ENCODE results near the gene OLIG3. TPM values are rescaled to one million over a fixed set of nuclear protein-coding genes. Genes with fewer than 3 reads are reported as not detected.

The OLIG3 gene
- total and polyA plus RNA-seq, 2 of the 13 experiments (the other 11 are each of a cell fraction or from before 2014, with no cell fraction given): not detected

DNA sequence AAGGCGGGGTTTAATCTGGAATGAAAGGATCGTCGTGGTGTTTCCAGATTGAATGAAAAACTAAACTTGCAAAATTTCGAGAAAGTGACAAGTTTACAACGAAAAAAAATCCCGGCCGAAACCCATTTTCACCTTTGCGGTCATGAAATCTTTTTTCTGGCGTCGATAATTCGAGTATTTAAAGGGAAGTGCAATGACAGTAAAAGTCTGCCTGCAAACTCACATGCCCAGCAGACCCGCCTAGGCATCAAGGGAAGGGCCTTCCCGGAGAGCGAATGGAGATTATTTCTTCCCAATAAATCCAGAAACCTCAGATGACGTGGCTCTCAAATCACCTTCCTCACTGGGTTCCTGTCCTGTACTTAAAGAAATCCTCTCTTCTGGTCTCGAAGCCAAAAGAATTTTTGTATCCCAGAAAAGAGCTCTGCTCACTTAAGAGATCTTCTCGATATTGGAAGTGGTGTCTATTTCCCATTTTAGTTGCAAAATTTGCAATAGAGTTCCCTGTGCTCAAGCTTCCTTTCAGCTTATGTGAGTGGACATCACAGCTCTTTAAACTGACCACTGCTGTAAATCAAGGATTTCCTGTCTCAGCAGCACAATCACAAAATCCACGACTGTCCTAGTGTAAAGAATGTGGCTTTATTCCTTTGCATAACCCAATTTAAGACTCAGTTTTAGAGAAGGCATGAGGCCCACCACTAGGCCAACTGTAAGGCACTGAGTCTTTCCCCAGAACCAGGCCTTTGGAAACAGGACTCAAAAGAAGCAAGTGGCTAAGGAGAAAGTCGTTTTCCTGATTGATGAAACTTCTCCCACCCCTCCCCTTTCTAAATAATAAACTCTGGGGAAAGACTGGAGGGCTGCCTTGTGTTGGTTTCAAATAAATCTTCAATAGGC, 3.9 kb downstream of the OLIG3 start:
- in situ Hi-C loops (cut with HindIII; ENCODE audit: extremely low pct_ligation_motif_present, low pct_unique_long_range_greater_than_20kb): no loop called here
- WGBS (ENCODE audit: low lambda C conversion rate): 46% methylated on average over 19 of the region's 19 CpGs
- BruUV-seq (replicated peaks): no TSS peak

More for the DNA sequence above, 3.9 kb downstream of the OLIG3 start:
- DNase-seq (ENCODE audit: low spot score): no peak
- ATAC-seq: no peak
- Histone ChIP-seq H3K27ac (ENCODE audit: extremely low read length, insufficient read depth, low read length) (no peak overlapping the region), H3K4me2 (ENCODE audit: low read depth, low read length) (no peak overlapping the region), H3K27me3 (ENCODE audit: control insufficient read depth in 1 of 2, insufficient read depth in 2 of 2, low read length in 2 of 2) (peaks cover 7 to 72% of the 10 kb centered on the region in 2 experiments; a peak in 4 of 5 replicates), H3K4me3 (replicated peaks in 1 of 3; ENCODE audit: insufficient read depth in 1 of 3, low read depth in 2 of 3, low read length in 3 of 3) (no peak overlapping the region), H3K9ac (ENCODE audit: insufficient read depth, low read depth, low read length) (no peak overlapping the region), H2AFZ (ENCODE audit: low read length) (no peak overlapping the region), H3K9me3 (ENCODE audit: low read length) (no peaks in the 10 kb centered on the region), H4K20me1 (ENCODE audit: insufficient read depth, low read length) (no peaks in the 10 kb centered on the region), H3K4me1 (ENCODE audit: insufficient read depth, low read length) (no peaks in the 10 kb centered on the region), H3K36me3 (replicated peaks in 1 of 2; ENCODE audit: control insufficient read depth in 1 of 2, insufficient read depth in 2 of 2, low read length in 2 of 2) (no peaks in the 10 kb centered on the region), H3K79me2 (ENCODE audit: insufficient read depth, low read length) (no peaks in the 10 kb centered on the region)
- ChIA-PET POLR2A (no interaction called here), CTCF (ENCODE audit: low intra/inter-chr PET ratio, low total read pairs) (no interaction called here)
- intact Hi-C loops (cut with micrococcal nuclease; ENCODE audit: unreplicated experiment): no loop called here
- TF ChIP-seq, protein P1, sequence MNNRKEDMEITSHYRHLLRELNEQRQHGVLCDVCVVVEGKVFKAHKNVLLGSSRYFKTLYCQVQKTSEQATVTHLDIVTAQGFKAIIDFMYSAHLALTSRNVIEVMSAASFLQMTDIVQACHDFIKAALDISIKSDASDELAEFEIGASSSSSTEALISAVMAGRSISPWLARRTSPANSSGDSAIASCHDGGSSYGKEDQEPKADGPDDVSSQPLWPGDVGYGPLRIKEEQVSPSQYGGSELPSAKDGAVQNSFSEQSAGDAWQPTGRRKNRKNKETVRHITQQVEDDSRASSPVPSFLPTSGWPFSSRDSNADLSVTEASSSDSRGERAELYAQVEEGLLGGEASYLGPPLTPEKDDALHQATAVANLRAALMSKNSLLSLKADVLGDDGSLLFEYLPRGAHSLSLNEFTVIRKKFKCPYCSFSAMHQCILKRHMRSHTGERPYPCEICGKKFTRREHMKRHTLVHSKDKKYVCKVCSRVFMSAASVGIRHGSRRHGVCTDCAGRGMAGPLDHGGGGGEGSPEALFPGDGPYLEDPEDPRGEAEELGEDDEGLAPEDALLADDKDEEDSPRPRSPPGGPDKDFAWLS (CRISPR knock-in tag; IDR thresholded peaks at IDR 0.05; ENCODE audit: borderline replicate concordance): no peak
- TF ChIP-seq FOXM1 (CRISPR knock-in tag; IDR thresholded peaks at IDR 0.05) (no peak), ZMYM4 (CRISPR knock-in tag; IDR thresholded peaks at IDR 0.05) (no peak), ZNF30 (CRISPR knock-in tag; IDR thresholded peaks at IDR 0.05) (no peak), ZFP36L2 (CRISPR knock-in tag; IDR thresholded peaks at IDR 0.05) (no peak), RAD21 (CRISPR knock-in tag; IDR thresholded peaks at IDR 0.05) (no peak), MLLT10 (CRISPR knock-in tag; IDR thresholded peaks at IDR 0.05) (no peak)
- TF ChIP-seq, protein P2, sequence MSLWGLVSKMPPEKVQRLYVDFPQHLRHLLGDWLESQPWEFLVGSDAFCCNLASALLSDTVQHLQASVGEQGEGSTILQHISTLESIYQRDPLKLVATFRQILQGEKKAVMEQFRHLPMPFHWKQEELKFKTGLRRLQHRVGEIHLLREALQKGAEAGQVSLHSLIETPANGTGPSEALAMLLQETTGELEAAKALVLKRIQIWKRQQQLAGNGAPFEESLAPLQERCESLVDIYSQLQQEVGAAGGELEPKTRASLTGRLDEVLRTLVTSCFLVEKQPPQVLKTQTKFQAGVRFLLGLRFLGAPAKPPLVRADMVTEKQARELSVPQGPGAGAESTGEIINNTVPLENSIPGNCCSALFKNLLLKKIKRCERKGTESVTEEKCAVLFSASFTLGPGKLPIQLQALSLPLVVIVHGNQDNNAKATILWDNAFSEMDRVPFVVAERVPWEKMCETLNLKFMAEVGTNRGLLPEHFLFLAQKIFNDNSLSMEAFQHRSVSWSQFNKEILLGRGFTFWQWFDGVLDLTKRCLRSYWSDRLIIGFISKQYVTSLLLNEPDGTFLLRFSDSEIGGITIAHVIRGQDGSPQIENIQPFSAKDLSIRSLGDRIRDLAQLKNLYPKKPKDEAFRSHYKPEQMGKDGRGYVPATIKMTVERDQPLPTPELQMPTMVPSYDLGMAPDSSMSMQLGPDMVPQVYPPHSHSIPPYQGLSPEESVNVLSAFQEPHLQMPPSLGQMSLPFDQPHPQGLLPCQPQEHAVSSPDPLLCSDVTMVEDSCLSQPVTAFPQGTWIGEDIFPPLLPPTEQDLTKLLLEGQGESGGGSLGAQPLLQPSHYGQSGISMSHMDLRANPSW (CRISPR knock-in tag; IDR thresholded peaks at IDR 0.05; ENCODE audit: borderline replicate concordance): no peak
- FAIRE-seq: no peak

Data from HepG2 (cell line).